Effector memory CD4-positive, alpha-beta T cell (primary cell): ENCODE measurements around the gene PDGFA.

ENCODE experiments used
- DNase-seq, 3 donors: peaks; one replicate each; pipeline ENCODE4 v3.0.0-alpha.2; 2020
- H3K27ac ChIP-seq: 2 replicates; pipeline ENCODE4 v1.7.0; 2013; ENCODE audit warnings: mild to moderate bottlenecking, low read length, moderate library complexity; ENCODE audit not compliant: insufficient read depth, poor library complexity, severe bottlenecking
- H3K27me3 ChIP-seq: replicated peaks from 2 replicates; pipeline ENCODE4 v1.7.0; 2013; ENCODE audit warnings: mild to moderate bottlenecking, low read length; ENCODE audit not compliant: insufficient read depth, control insufficient read depth, poor library complexity, severe bottlenecking
- H3K36me3 ChIP-seq: 2 replicates; pipeline ENCODE4 v1.7.0; 2013; ENCODE audit warnings: mild to moderate bottlenecking, low read length, moderate library complexity; ENCODE audit not compliant: control insufficient read depth, insufficient read depth
- H3K4me1 ChIP-seq: 2 replicates; pipeline ENCODE4 v1.7.0; 2013; ENCODE audit warnings: low read length, mild to moderate bottlenecking; ENCODE audit not compliant: control insufficient read depth, insufficient read depth, poor library complexity, severe bottlenecking
- H3K4me3 ChIP-seq: 2 replicates; pipeline ENCODE4 v1.7.0; 2013; ENCODE audit warnings: low read length, low read depth, mild to moderate bottlenecking; ENCODE audit not compliant: insufficient read depth, poor library complexity, severe bottlenecking
- H3K9me3 ChIP-seq: 2 replicates; pipeline ENCODE4 v1.7.0; 2013; ENCODE audit warnings: mild to moderate bottlenecking, low read length, moderate library complexity; ENCODE audit not compliant: control insufficient read depth

PDGFA gene

GRCh38 chr7:495761-496321, 23.8 kb downstream of the PDGFA start:
- DNase-seq, result no peak
- Histone ChIP-seq H3K36me3 (no peaks in the 10 kb centered on the region), H3K27me3 (no peaks in the 10 kb centered on the region), H3K4me3 (no peak overlapping the region), H3K9me3 (no peaks in the 10 kb centered on the region), H3K4me1 (no peaks in the 10 kb centered on the region), H3K27ac (no peak overlapping the region)

- H3K4me3 ChIP-seq, result no peak overlapping the region
- DNase-seq, result no peak
Measured at GRCh38 chr7:495326-495725, 24.3 kb downstream of the PDGFA start.

GRCh38 chr7:494906-495305, 24.7 kb downstream of the PDGFA start:
- no peak overlapping the region for H3K4me3 ChIP-seq
- no peaks in the 10 kb centered on the region for H3K4me1 ChIP-seq
- no peak for DNase-seq
- H3K9me3 ChIP-seq, result no peaks in the 10 kb centered on the region
- no peaks in the 10 kb centered on the region for H3K36me3 ChIP-seq
- no peak overlapping the region for H3K27ac ChIP-seq
- H3K27me3 ChIP-seq, result no peaks in the 10 kb centered on the region

More at GRCh38 chr7:495326-495725, 24.3 kb downstream of the PDGFA start:
- Histone ChIP-seq H3K27me3 (no peaks in the 10 kb centered on the region), H3K9me3 (no peaks in the 10 kb centered on the region), H3K36me3 (no peaks in the 10 kb centered on the region), H3K4me1 (no peaks in the 10 kb centered on the region), H3K27ac (no peak overlapping the region)

GRCh38 chr7:494259-494687, 25.4 kb downstream of the PDGFA start:
- H3K4me3 ChIP-seq, result no peak overlapping the region
- H3K36me3 ChIP-seq, result no peaks in the 10 kb centered on the region
- H3K27ac ChIP-seq, result no peak overlapping the region
- no peaks in the 10 kb centered on the region for H3K4me1 ChIP-seq
- H3K27me3 ChIP-seq, result no peaks in the 10 kb centered on the region
- H3K9me3 ChIP-seq, result no peaks in the 10 kb centered on the region
- no peak for DNase-seq

- DNase-seq, result no peak
- Histone ChIP-seq H3K36me3 (no peaks in the 10 kb centered on the region), H3K27me3 (no peaks in the 10 kb centered on the region), H3K4me3 (no peak overlapping the region), H3K27ac (no peak overlapping the region), H3K4me1 (no peaks in the 10 kb centered on the region), H3K9me3 (no peaks in the 10 kb centered on the region)
Measured at GRCh38 chr7:493661-494251, 25.9 kb downstream of the PDGFA start.

GRCh38 chr7:492714-493065, 27.0 kb downstream of the PDGFA start:
- H3K27me3 ChIP-seq, result no peaks in the 10 kb centered on the region
- no peaks in the 10 kb centered on the region for H3K4me1 ChIP-seq
- no peaks in the 10 kb centered on the region for H3K9me3 ChIP-seq
- H3K27ac ChIP-seq, result no peak overlapping the region
- DNase-seq, result no peak
- H3K4me3 ChIP-seq, result no peak overlapping the region
- no peaks in the 10 kb centered on the region for H3K36me3 ChIP-seq

- no peak overlapping the region for H3K27ac ChIP-seq
- H3K36me3 ChIP-seq, result no peaks in the 10 kb centered on the region
- H3K27me3 ChIP-seq, result no peaks in the 10 kb centered on the region
- H3K4me1 ChIP-seq, result no peaks in the 10 kb centered on the region
- no peak overlapping the region for H3K4me3 ChIP-seq
- no peak for DNase-seq
- no peaks in the 10 kb centered on the region for H3K9me3 ChIP-seq
Measured at GRCh38 chr7:491958-492713, 27.5 kb downstream of the PDGFA start.

GRCh38 chr7:491292-491957, 28.2 kb downstream of the PDGFA start:
- Histone ChIP-seq H3K9me3 (no peaks in the 10 kb centered on the region), H3K4me3 (no peak overlapping the region), H3K4me1 (no peaks in the 10 kb centered on the region), H3K27me3 (no peaks in the 10 kb centered on the region), H3K27ac (no peak overlapping the region), H3K36me3 (no peaks in the 10 kb centered on the region)
- DNase-seq, result no peak

- no peaks in the 10 kb centered on the region for H3K4me1 ChIP-seq
- no peaks in the 10 kb centered on the region for H3K9me3 ChIP-seq
- H3K4me3 ChIP-seq, result no peak overlapping the region
- no peak overlapping the region for H3K27ac ChIP-seq
- DNase-seq, result no peak
- H3K27me3 ChIP-seq, result no peaks in the 10 kb centered on the region
- no peaks in the 10 kb centered on the region for H3K36me3 ChIP-seq
Measured at GRCh38 chr7:490461-491291, 29.0 kb downstream of the PDGFA start.
